HepG2 (cell line): Measurements from ENCODE around the gene SOCS1. TPM values are rescaled to one million over a fixed set of nuclear protein-coding genes. Genes with fewer than 3 reads are reported as not detected.

ENCODE experiments used
- ELK4 ChIP-seq: sonication (generic); formaldehyde crosslinking; IDR thresholded peaks from 2 replicates; pipeline ENCODE4 v1.9.0; 2021; ENCODE audit warnings: missing genetic modification reagents, borderline replicate concordance
- HMGXB4 ChIP-seq, 2 experiments: sonication (generic) in 1 of 2; formaldehyde crosslinking in 1 of 2; IDR thresholded peaks; 2 replicates each; pipeline versions ENCODE4 v1.4.0 to v1.6.1; 2018 to 2020; ENCODE audit warnings: missing genetic modification reagents in 2 of 2, borderline replicate concordance in 1 of 2, low read depth in 1 of 2, mild to moderate bottlenecking in 1 of 2, missing biosample characterization in 1 of 2
- HOXA3 ChIP-seq: sonication (generic); formaldehyde crosslinking; IDR thresholded peaks from 2 replicates; pipeline ENCODE4 v1.5.0; 2020; ENCODE audit warnings: missing genetic modification reagents
- KDM6A ChIP-seq: IDR thresholded peaks from 2 replicates; pipeline ENCODE4 v1.6.1; 2016; ENCODE audit warnings: low read depth
- NR3C1 ChIP-seq: sonication (generic); formaldehyde crosslinking; IDR thresholded peaks from 2 replicates; pipeline ENCODE4 v1.4.0; 2020; ENCODE audit warnings: missing genetic modification reagents
- PITX1 ChIP-seq: sonication (generic); formaldehyde crosslinking; IDR thresholded peaks from 2 replicates; pipeline ENCODE4 v1.5.1; 2020; ENCODE audit warnings: mild to moderate bottlenecking, missing genetic modification reagents
- POLR2G ChIP-seq: fragments of 200-400 bp; formaldehyde crosslinking; IDR thresholded peaks from 2 replicates; pipeline ENCODE4 v1.6.1; 2018; ENCODE audit warnings: mild to moderate bottlenecking, low read depth, low read length, moderate library complexity
- UBTF ChIP-seq: sonication (generic); formaldehyde crosslinking; IDR thresholded peaks from 2 replicates; pipeline ENCODE4 v1.4.0; 2020; ENCODE audit warnings: mild to moderate bottlenecking, missing genetic modification reagents
- ZNF207 ChIP-seq: fragments of 450-650 bp; IDR thresholded peaks from 2 replicates; pipeline ENCODE4 v1.6.1; 2016; ENCODE audit warnings: antibody characterized with exemption, borderline replicate concordance
- ZNF3 ChIP-seq: IDR thresholded peaks from 2 replicates; pipeline ENCODE4 v1.7.0; 2017; ENCODE audit warnings: inconsistent platforms
- ZNF546 ChIP-seq: sonication (generic); formaldehyde crosslinking; conservative IDR thresholded peaks from 2 replicates; pipeline ENCODE4 v1.8.1; 2023; ENCODE audit warnings: mild to moderate bottlenecking, missing genetic modification reagents
- ZNF775 ChIP-seq: sonication (generic); formaldehyde crosslinking; IDR thresholded peaks from 2 replicates; pipeline ENCODE4 v1.4.0; 2020; ENCODE audit warnings: missing genetic modification reagents, mild to moderate bottlenecking, moderate library complexity, borderline replicate concordance
- polyA plus RNA-seq, 8 experiments: library from polyadenylated mRNA; depleted of rRNA in 3 of 8; stranded (reverse) in 7 of 8; unstranded in 1 of 8; fragments of >200 nt; fragmentation: Illumina TruSeq in 4 of 8; extraction: Trizol in 4 of 8; gene quantifications; 2 replicates each; pipeline versions ENCODE4 v1.2.1 to v1.2.3, GENCODE V29; 2011 to 2016; ENCODE audit warnings: low read depth in 4 of 8, missing spikeins in 1 of 8, mixed read lengths in 1 of 8; ENCODE audit not compliant: insufficient read depth in 1 of 8
- total RNA-seq, 5 experiments: library from RNA; depleted of rRNA; stranded (reverse); fragments of >200 nt; fragmentation: Illumina TruSeq; extraction: Trizol; gene quantifications; 2 replicates each; pipeline ENCODE4 v1.2.3, GENCODE V29; 2016; ENCODE audit warnings: low read depth in 1 of 5
- TF ChIP-seq, protein P1 (sequence below): sonication (generic); formaldehyde crosslinking; IDR thresholded peaks from 2 replicates; pipeline ENCODE4 v1.5.0; 2020; ENCODE audit warnings: mild to moderate bottlenecking, missing genetic modification reagents, borderline replicate concordance
- TF ChIP-seq, protein P2 (sequence below): sonication (generic); formaldehyde crosslinking; IDR thresholded peaks from 2 replicates; pipeline ENCODE4 v1.5.0; 2020; ENCODE audit warnings: mild to moderate bottlenecking, missing genetic modification reagents
- TF ChIP-seq, protein P3 (sequence below): sonication (generic); formaldehyde crosslinking; conservative IDR thresholded peaks from 2 replicates; pipeline ENCODE4 v1.8.1; 2023; ENCODE audit warnings: missing genetic modification reagents

Gene SOCS1
- total and polyA plus RNA-seq, 2 of the 13 experiments (the other 11 are each of a cell fraction or from before 2014, with no cell fraction given), result 5.3 to 6.3 TPM

GRCh38 chr16:11299865-11300559 lies 44.0 kb upstream of the SOCS1 start (continued):
- TF ChIP-seq, protein P1, sequence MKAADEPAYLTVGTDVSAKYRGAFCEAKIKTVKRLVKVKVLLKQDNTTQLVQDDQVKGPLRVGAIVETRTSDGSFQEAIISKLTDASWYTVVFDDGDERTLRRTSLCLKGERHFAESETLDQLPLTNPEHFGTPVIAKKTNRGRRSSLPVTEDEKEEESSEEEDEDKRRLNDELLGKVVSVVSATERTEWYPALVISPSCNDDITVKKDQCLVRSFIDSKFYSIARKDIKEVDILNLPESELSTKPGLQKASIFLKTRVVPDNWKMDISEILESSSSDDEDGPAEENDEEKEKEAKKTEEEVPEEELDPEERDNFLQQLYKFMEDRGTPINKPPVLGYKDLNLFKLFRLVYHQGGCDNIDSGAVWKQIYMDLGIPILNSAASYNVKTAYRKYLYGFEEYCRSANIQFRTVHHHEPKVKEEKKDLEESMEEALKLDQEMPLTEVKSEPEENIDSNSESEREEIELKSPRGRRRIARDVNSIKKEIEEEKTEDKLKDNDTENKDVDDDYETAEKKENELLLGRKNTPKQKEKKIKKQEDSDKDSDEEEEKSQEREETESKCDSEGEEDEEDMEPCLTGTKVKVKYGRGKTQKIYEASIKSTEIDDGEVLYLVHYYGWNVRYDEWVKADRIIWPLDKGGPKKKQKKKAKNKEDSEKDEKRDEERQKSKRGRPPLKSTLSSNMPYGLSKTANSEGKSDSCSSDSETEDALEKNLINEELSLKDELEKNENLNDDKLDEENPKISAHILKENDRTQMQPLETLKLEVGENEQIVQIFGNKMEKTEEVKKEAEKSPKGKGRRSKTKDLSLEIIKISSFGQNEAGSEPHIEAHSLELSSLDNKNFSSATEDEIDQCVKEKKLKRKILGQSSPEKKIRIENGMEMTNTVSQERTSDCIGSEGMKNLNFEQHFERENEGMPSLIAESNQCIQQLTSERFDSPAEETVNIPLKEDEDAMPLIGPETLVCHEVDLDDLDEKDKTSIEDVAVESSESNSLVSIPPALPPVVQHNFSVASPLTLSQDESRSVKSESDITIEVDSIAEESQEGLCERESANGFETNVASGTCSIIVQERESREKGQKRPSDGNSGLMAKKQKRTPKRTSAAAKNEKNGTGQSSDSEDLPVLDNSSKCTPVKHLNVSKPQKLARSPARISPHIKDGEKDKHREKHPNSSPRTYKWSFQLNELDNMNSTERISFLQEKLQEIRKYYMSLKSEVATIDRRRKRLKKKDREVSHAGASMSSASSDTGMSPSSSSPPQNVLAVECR, result peak; percentile 6; the same call in 1 of the 2 replicates
- TF ChIP-seq, protein P2, sequence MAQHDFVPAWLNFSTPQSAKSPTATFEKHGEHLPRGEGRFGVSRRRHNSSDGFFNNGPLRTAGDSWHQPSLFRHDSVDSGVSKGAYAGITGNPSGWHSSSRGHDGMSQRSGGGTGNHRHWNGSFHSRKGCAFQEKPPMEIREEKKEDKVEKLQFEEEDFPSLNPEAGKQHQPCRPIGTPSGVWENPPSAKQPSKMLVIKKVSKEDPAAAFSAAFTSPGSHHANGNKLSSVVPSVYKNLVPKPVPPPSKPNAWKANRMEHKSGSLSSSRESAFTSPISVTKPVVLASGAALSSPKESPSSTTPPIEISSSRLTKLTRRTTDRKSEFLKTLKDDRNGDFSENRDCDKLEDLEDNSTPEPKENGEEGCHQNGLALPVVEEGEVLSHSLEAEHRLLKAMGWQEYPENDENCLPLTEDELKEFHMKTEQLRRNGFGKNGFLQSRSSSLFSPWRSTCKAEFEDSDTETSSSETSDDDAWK, result no peak
- no peak for TF ChIP-seq HMGXB4 (CRISPR knock-in tag; IDR thresholded peaks at IDR 0.05; ENCODE audit: borderline replicate concordance in 1 of 2, low read depth in 1 of 2)
- TF ChIP-seq ZNF546, result no peak
- no peak for TF ChIP-seq ZNF775 (CRISPR knock-in tag)
- TF ChIP-seq NR3C1 (CRISPR knock-in tag), result no peak
- 0 out of 2 replicates have a peak, but pooled peaks have one; percentile 39 for TF ChIP-seq PITX1
- no peak for TF ChIP-seq ZNF3 (CRISPR knock-in tag)
- TF ChIP-seq POLR2G, result no peak
- TF ChIP-seq ZNF207, result no peak
- TF ChIP-seq, protein P3, sequence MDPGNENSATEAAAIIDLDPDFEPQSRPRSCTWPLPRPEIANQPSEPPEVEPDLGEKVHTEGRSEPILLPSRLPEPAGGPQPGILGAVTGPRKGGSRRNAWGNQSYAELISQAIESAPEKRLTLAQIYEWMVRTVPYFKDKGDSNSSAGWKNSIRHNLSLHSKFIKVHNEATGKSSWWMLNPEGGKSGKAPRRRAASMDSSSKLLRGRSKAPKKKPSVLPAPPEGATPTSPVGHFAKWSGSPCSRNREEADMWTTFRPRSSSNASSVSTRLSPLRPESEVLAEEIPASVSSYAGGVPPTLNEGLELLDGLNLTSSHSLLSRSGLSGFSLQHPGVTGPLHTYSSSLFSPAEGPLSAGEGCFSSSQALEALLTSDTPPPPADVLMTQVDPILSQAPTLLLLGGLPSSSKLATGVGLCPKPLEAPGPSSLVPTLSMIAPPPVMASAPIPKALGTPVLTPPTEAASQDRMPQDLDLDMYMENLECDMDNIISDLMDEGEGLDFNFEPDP, result no peak
- TF ChIP-seq HOXA3 (CRISPR knock-in tag), result 0 out of 2 replicates have a peak, but pooled peaks have one; percentile 45
- TF ChIP-seq KDM6A (CRISPR knock-in tag), result no peak
- no peak for TF ChIP-seq UBTF (CRISPR knock-in tag)
- TF ChIP-seq ELK4 (CRISPR knock-in tag), result no peak
